ENCODE results near the gene ASIC3.

The ASIC3 gene

DNA sequence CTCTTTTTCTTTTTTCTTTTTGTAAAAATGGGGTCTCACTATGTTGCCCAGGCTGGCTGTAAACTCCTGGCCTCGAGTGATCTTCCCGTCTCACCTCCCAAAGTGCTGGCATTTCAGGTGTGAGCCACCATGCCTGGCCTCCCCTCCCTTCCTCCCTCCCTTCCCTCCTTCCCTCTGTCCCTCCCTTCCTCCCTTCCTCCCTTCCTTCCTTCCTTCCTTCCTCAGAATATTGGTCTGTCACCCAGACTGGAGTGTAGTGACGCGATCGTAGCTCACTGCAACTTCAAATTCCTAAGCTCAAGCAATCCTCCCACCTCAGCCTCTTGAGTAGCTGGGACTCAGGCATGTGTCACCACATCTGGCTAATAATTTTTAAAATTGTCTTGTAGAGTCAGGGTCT lies 46.3 kb downstream of the ASIC3 start:
- no peak overlapping the region for H2BK120ac ChIP-seq (ENCODE audit: low read depth, low read length)
- H2BK12ac ChIP-seq (ENCODE audit: low read length) = no peak overlapping the region
- H3K9ac ChIP-seq (ENCODE audit: low read depth, low read length, poor library complexity) = peak overlapping the region; percentile 44
- H3K4ac ChIP-seq (ENCODE audit: low read length) = no peak overlapping the region
- no peak overlapping the region for H2AK5ac ChIP-seq (ENCODE audit: low read depth, low read length)
- no peak overlapping the region for H3K23ac ChIP-seq (ENCODE audit: low read depth, low read length, poor library complexity)
- H2BK5ac ChIP-seq (ENCODE audit: low read length) = no peak overlapping the region
- peaks cover 5 to 44% of the 10 kb centered on the region in 2 donors for H3K36me3 ChIP-seq (replicated peaks in 1 of 2; ENCODE audit: control insufficient read depth in 2 of 2, insufficient read depth in 2 of 2, low read length in 2 of 2)
- no peak overlapping the region for H3K4me2 ChIP-seq (ENCODE audit: insufficient read depth, low read length, poor library complexity, severe bottlenecking)
- H2BK15ac ChIP-seq (ENCODE audit: low read length) = no peak overlapping the region
- H3K79me1 ChIP-seq (ENCODE audit: low read depth, low read length) = peaks cover 20% of the 10 kb centered on the region
- no peak overlapping the region for H2AFZ ChIP-seq (ENCODE audit: low read length)
- H3K4me1 ChIP-seq (ENCODE audit: control insufficient read depth in 2 of 2, insufficient read depth in 1 of 2, low read depth in 1 of 2, low read length in 2 of 2) = peaks cover 2 to 4% of the 10 kb centered on the region in 2 donors
- no peak for DNase-seq (ENCODE audit: low spot score)
- H3K27ac ChIP-seq (replicated peaks; ENCODE audit: low read length) = no peak overlapping the region
- no peak overlapping the region for H3K4me3 ChIP-seq (ENCODE audit: low read length in 2 of 2)
- no CpG with 5 or more reads among the region's 5 CpGs for WGBS, 2 donors (ENCODE audit: extremely low coverage in 2 of 2, insufficient read length in 2 of 2, insufficient replicate concordance in 1 of 2)
- no peak overlapping the region for H4K8ac ChIP-seq (ENCODE audit: low read depth, low read length)
- H3K27me3 ChIP-seq (ENCODE audit: control insufficient read depth in 3 of 3, insufficient read depth in 3 of 3, low read depth in 1 of 3, low read length in 3 of 3) = no peaks in the 10 kb centered on the region
- no peak overlapping the region for H4K91ac ChIP-seq (ENCODE audit: low read depth, low read length, poor library complexity)
- H3K9me3 ChIP-seq (replicated peaks in 1 of 2; ENCODE audit: control insufficient read depth in 2 of 2, insufficient read depth in 1 of 2, low read depth in 1 of 2, low read length in 2 of 2) = no peaks in the 10 kb centered on the region
- H3K14ac ChIP-seq (ENCODE audit: low read length) = no peak overlapping the region
- no peak overlapping the region for H3K18ac ChIP-seq (ENCODE audit: low read length)

DNA sequence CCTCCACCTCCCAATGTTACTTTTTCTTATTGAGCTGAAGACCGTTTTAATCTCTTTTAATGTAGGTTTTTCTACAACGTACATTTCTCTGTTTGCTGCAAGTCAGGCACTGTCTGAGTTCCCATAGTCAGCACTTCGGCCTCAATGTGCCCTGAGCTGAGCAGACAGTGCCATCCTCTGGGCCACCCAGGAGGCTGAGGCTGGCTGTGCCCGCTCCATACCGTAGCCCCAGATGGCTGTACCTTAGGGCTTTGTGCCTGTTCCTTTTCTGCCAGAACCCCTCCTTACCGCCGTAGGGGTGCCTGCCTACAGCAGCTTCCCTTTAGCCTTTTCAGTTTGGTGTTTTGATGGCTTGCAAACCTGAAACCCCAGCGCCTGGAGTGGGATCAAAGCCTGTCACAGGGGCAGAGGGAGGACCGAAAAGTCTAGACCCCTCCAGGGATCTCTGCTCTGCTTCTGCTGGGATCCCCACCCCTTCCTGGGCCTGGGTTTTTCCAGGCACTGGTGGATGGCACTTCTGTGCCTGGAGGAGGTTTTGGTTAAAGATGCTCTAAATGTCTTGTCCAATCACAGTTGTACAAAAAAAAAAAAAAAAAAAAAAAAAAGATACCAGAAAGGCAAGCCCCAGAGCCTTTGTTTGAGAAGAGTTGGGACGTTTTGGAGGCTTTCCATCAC lies 46.9 kb downstream of the ASIC3 start:
- peaks cover 25% of the 10 kb centered on the region for H3K79me1 ChIP-seq (ENCODE audit: low read depth, low read length)
- no peak overlapping the region for H3K4me2 ChIP-seq (ENCODE audit: insufficient read depth, low read length, poor library complexity, severe bottlenecking)
- no peak overlapping the region for H3K14ac ChIP-seq (ENCODE audit: low read length)
- no peak overlapping the region for H3K4ac ChIP-seq (ENCODE audit: low read length)
- peak overlapping the region; percentile 50 for H3K23ac ChIP-seq (ENCODE audit: low read depth, low read length, poor library complexity)
- H2AFZ ChIP-seq (ENCODE audit: low read length) = no peak overlapping the region
- H2BK120ac ChIP-seq (ENCODE audit: low read depth, low read length) = no peak overlapping the region
- H3K4me1 ChIP-seq (ENCODE audit: control insufficient read depth in 2 of 2, insufficient read depth in 1 of 2, low read depth in 1 of 2, low read length in 2 of 2) = peaks cover 0 to 2% of the 10 kb centered on the region in 2 donors
- no peak overlapping the region for H3K9ac ChIP-seq (ENCODE audit: low read depth, low read length, poor library complexity)
- H3K4me3 ChIP-seq (ENCODE audit: low read length in 2 of 2) = no peak overlapping the region
- no peaks in the 10 kb centered on the region for H3K9me3 ChIP-seq (replicated peaks in 1 of 2; ENCODE audit: control insufficient read depth in 2 of 2, insufficient read depth in 1 of 2, low read depth in 1 of 2, low read length in 2 of 2)
- H2BK15ac ChIP-seq (ENCODE audit: low read length) = no peak overlapping the region
- H3K18ac ChIP-seq (ENCODE audit: low read length) = no peak overlapping the region
- no CpG with 5 or more reads among the region's 10 CpGs for WGBS, 2 donors (ENCODE audit: extremely low coverage in 2 of 2, insufficient read length in 2 of 2, insufficient replicate concordance in 1 of 2)
- DNase-seq (ENCODE audit: low spot score) = no peak
- no peak overlapping the region for H3K27ac ChIP-seq (replicated peaks; ENCODE audit: low read length)
- no peak overlapping the region for H2BK12ac ChIP-seq (ENCODE audit: low read length)
- no peak overlapping the region for H2BK5ac ChIP-seq (ENCODE audit: low read length)
- peak overlapping the region; percentile 28 for H2AK5ac ChIP-seq (ENCODE audit: low read depth, low read length)
- no peak overlapping the region for H4K8ac ChIP-seq (ENCODE audit: low read depth, low read length)
- no peaks in the 10 kb centered on the region for H3K27me3 ChIP-seq (ENCODE audit: control insufficient read depth in 3 of 3, insufficient read depth in 3 of 3, low read depth in 1 of 3, low read length in 3 of 3)
- H3K36me3 ChIP-seq (replicated peaks in 1 of 2; ENCODE audit: control insufficient read depth in 2 of 2, insufficient read depth in 2 of 2, low read length in 2 of 2) = peaks cover 5 to 41% of the 10 kb centered on the region in 2 donors
- no peak overlapping the region for H4K91ac ChIP-seq (ENCODE audit: low read depth, low read length, poor library complexity)

DNA sequence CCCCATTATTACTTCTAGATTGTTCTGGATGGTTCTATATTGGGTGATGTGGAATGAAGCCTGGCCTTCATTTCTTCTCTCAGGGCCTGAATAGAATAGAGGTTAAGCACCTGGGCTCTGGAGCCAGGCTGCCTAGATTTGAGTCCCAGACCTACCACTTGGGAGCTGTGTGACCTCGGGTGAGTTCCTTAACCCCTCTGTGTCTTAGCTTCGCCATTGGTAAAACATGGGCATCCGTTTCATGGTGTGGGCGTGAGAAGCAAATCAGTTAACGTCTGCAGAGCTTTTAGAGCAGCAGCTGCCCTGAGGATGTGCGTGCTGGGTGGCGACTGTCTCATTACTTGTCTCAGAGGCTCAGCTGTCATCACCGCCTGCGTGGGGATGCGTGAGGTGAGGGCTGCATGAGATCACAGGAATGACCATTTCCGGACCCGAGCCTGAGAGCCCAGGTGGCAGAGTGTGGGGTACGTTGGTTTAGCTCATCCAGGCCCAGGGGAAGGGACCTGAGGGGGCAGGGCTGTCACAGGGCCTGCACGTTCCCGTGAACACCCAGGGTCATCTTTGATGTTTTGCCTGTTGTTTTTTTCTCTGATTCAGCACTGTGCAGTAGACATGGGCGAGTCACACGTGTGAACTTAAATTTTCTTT lies 47.6 kb downstream of the ASIC3 start:
- Histone ChIP-seq H2BK12ac (ENCODE audit: low read length) (no peak overlapping the region), H3K27me3 (ENCODE audit: control insufficient read depth in 3 of 3, insufficient read depth in 3 of 3, low read depth in 1 of 3, low read length in 3 of 3) (no peaks in the 10 kb centered on the region), H3K23ac (ENCODE audit: low read depth, low read length, poor library complexity) (peak overlapping the region; percentile 45), H3K27ac (replicated peaks; ENCODE audit: low read length) (no peak overlapping the region), H4K91ac (ENCODE audit: low read depth, low read length, poor library complexity) (no peak overlapping the region), H2AFZ (ENCODE audit: low read length) (no peak overlapping the region), H3K18ac (ENCODE audit: low read length) (no peak overlapping the region), H2BK120ac (ENCODE audit: low read depth, low read length) (no peak overlapping the region), H2BK15ac (ENCODE audit: low read length) (no peak overlapping the region), H3K4me3 (ENCODE audit: low read length in 2 of 2) (no peak overlapping the region), H2AK5ac (ENCODE audit: low read depth, low read length) (no peak overlapping the region), H2BK5ac (ENCODE audit: low read length) (no peak overlapping the region), H3K36me3 (replicated peaks in 1 of 2; ENCODE audit: control insufficient read depth in 2 of 2, insufficient read depth in 2 of 2, low read length in 2 of 2) (peaks cover 5 to 41% of the 10 kb centered on the region in 2 donors), H3K9me3 (replicated peaks in 1 of 2; ENCODE audit: control insufficient read depth in 2 of 2, insufficient read depth in 1 of 2, low read depth in 1 of 2, low read length in 2 of 2) (no peaks in the 10 kb centered on the region), H3K4ac (ENCODE audit: low read length) (no peak overlapping the region), H3K9ac (ENCODE audit: low read depth, low read length, poor library complexity) (no peak overlapping the region), H3K4me2 (ENCODE audit: insufficient read depth, low read length, poor library complexity, severe bottlenecking) (no peak overlapping the region), H3K79me1 (ENCODE audit: low read depth, low read length) (peaks cover 24% of the 10 kb centered on the region), H3K14ac (ENCODE audit: low read length) (no peak overlapping the region), H4K8ac (ENCODE audit: low read depth, low read length) (no peak overlapping the region), H3K4me1 (ENCODE audit: control insufficient read depth in 2 of 2, insufficient read depth in 1 of 2, low read depth in 1 of 2, low read length in 2 of 2) (peaks cover 0 to 2% of the 10 kb centered on the region in 2 donors)
- WGBS, 2 donors (ENCODE audit: extremely low coverage in 2 of 2, insufficient read length in 2 of 2, insufficient replicate concordance in 1 of 2) = no CpG with 5 or more reads among the region's 17 CpGs
- no peak for DNase-seq (ENCODE audit: low spot score)

DNA sequence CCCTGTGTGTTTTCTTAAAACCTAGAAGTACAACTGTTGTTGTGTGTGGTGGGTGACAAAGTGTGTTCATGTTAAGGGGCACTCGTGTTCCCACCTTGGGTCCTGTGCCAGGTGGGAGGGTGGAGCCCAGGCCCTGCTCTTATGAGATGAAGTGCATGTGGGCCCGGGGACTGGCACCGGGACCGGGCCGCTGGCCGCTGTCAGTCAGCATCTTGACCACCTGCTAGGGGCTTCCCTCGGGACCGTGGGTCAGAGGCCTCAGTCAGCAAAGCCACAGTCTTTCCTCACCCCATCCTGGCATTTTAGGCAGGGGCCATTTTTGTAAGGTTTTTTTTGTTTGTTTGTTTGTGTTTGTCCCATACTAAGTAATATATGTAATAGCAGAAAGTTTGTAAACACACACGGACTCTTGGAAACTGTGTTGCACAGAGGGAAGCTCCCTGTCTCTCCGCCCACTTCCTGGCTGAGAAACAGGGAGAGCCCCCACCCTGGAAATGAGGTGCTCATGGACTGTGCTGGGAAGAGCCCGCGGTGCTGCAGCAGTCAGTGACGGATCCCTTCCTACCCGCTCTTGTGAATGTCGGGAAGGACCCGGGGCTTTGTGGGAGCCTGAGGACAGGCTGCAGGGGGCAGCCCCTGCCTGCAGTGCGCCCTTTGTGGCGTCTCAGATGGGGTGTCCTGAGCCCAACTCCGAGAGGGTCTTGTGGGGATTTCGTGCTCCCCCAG lies 51.3 kb downstream of the ASIC3 start:
- WGBS, 2 donors (ENCODE audit: extremely low coverage in 2 of 2, insufficient read length in 2 of 2, insufficient replicate concordance in 1 of 2) = no CpG with 5 or more reads among the region's 20 CpGs
- Histone ChIP-seq H2AK5ac (ENCODE audit: low read depth, low read length) (no peak overlapping the region), H3K4ac (ENCODE audit: low read length) (no peak overlapping the region), H3K27ac (replicated peaks; ENCODE audit: low read length) (no peak overlapping the region), H3K4me3 (ENCODE audit: low read length in 2 of 2) (no peak overlapping the region), H3K14ac (ENCODE audit: low read length) (no peak overlapping the region), H4K8ac (ENCODE audit: low read depth, low read length) (no peak overlapping the region), H3K36me3 (replicated peaks in 1 of 2; ENCODE audit: control insufficient read depth in 2 of 2, insufficient read depth in 2 of 2, low read length in 2 of 2) (peaks cover 7 to 29% of the 10 kb centered on the region in 2 donors), H3K18ac (ENCODE audit: low read length) (no peak overlapping the region), H3K79me1 (ENCODE audit: low read depth, low read length) (peaks cover 17% of the 10 kb centered on the region), H3K9ac (ENCODE audit: low read depth, low read length, poor library complexity) (peak overlapping the region; percentile 60), H3K23ac (ENCODE audit: low read depth, low read length, poor library complexity) (no peak overlapping the region), H3K4me2 (ENCODE audit: insufficient read depth, low read length, poor library complexity, severe bottlenecking) (no peak overlapping the region), H3K27me3 (ENCODE audit: control insufficient read depth in 3 of 3, insufficient read depth in 3 of 3, low read depth in 1 of 3, low read length in 3 of 3) (no peaks in the 10 kb centered on the region), H2AFZ (ENCODE audit: low read length) (no peak overlapping the region), H2BK12ac (ENCODE audit: low read length) (no peak overlapping the region), H2BK5ac (ENCODE audit: low read length) (peak overlapping the region; percentile 82), H4K91ac (ENCODE audit: low read depth, low read length, poor library complexity) (no peak overlapping the region), H3K9me3 (replicated peaks in 1 of 2; ENCODE audit: control insufficient read depth in 2 of 2, insufficient read depth in 1 of 2, low read depth in 1 of 2, low read length in 2 of 2) (no peaks in the 10 kb centered on the region), H3K4me1 (ENCODE audit: control insufficient read depth in 2 of 2, insufficient read depth in 1 of 2, low read depth in 1 of 2, low read length in 2 of 2) (peaks cover 4 to 8% of the 10 kb centered on the region in 2 donors), H2BK15ac (ENCODE audit: low read length) (no peak overlapping the region), H2BK120ac (ENCODE audit: low read depth, low read length) (no peak overlapping the region)
- no peak for DNase-seq (ENCODE audit: low spot score)
